Ovary (tissue), 9 donors: ENCODE results near the gene ATR. TPM values are rescaled to one million over a fixed set of nuclear protein-coding genes. Genes with fewer than 3 reads are reported as not detected.

Experiments used
- DNase-seq, 5 donors: peaks; one replicate each; pipeline ENCODE4 v3.0.0-alpha.2; 2019 to 2020
- H3K27ac ChIP-seq, 2 donors: fragments of 200-600 bp; one replicate each; pipeline versions ENCODE4 v1.5.1 to v1.8.0; 2019 to 2022
- H3K27me3 ChIP-seq: fragments of 200-600 bp; one replicate; pipeline ENCODE4 v1.8.0; 2022
- H3K36me3 ChIP-seq: fragments of 200-600 bp; sonication (generic); one replicate; pipeline ENCODE4 v1.5.1; 2019
- H3K4me1 ChIP-seq: one replicate; pipeline ENCODE4 v1.8.1; 2013; ENCODE audit warnings: mild to moderate bottlenecking, moderate library complexity; ENCODE audit not compliant: insufficient read depth
- H3K4me3 ChIP-seq: fragments of 200-600 bp; sonication (generic); one replicate; pipeline ENCODE4 v1.5.1; 2017
- H3K9me3 ChIP-seq, 2 donors: fragments of 200-600 bp in 1 of 2; sonication (generic) in 1 of 2; one replicate each; pipeline versions ENCODE4 v1.5.1 to v1.8.1; 2013 to 2019; ENCODE audit warnings: mild to moderate bottlenecking in 1 of 2, moderate library complexity in 1 of 2
- CTCF ChIP-seq, 3 donors: fragments of 450-650 bp in 2 of 3; fragments of 200-600 bp in 1 of 3; IDR thresholded peaks; one replicate each; pipeline versions ENCODE4 v1.5.1 to v1.8.0; 2016 to 2022; ENCODE audit warnings: antibody characterized with exemption in 3 of 3, mild to moderate bottlenecking in 1 of 3
- EP300 ChIP-seq: sonication (generic); formaldehyde crosslinking; IDR thresholded peaks from one replicate; pipeline ENCODE4 v1.6.1; 2017; ENCODE audit warnings: antibody characterized with exemption
- POLR2A ChIP-seq: fragments of 450-650 bp; IDR thresholded peaks from one replicate; pipeline ENCODE4 v1.6.1; 2017; ENCODE audit warnings: antibody characterized with exemption, mild to moderate bottlenecking, moderate library complexity
- WGBS, 3 donors: extraction: QIAGEN DNeasy Blood & Tissue Kit in 1 of 3; methylation state at CpG; one replicate each; pipeline versions ENCODE4 v1.1.5 to v1.1.7; 2013 to 2017; 5-methylcytosine and 5-hydroxymethylcytosine counted together
- intact Hi-C, 4 donors: fragments of 100-400 bp; cut with DNase I; formaldehyde crosslinking; loops; one replicate each; pipeline versions ENCODE4 v1.11.0 to v1.15.1; 2022 to 2023
- polyA plus RNA-seq, 2 donors: library from polyadenylated mRNA; stranded (reverse); fragments of 200-250 nt in 1 of 2; fragments of 350-450 nt in 1 of 2; fragmentation: Illumina TruSeq in 1 of 2; extraction: RNeasy Lipid Tissue Mini Kit (QIAGEN cat#74804) in 1 of 2; gene quantifications; one replicate each; pipeline ENCODE4 v1.2.3, GENCODE V29; 2013 to 2014
- total RNA-seq, 7 donors: library from RNA; depleted of rRNA in 2 of 7; stranded (reverse); fragments of >200 nt in 2 of 7; fragmentation: NEBNext Ultra II Directional in 3 of 7; extraction: Animal tissue kit (Norgen Biotek cat#: 25700) in 3 of 7; gene quantifications; one replicate each; pipeline versions ENCODE4 v1.1.0 to v1.2.4, GENCODE V29; 2016 to 2023
- donor health status: DM: no; HTN: no; CAD: no; lungs with moderate emphysema.
- donor health status: DM: no; HTN: no; CAD: no.
- donor health status: Bipolar disorder and iron deficiency.
- donor health status: DM: yes; HTN: yes; CAD: no.
- donor health status: DM: no; HTN: no; CAD: no.
- donor health status: DM: yes; HTN: yes; CAD: no.

The ATR gene
- total and polyA plus RNA-seq, 9 donors = 6.0 to 23.4 (median 17.3) TPM

GRCh38 chr3:142436951-142437585, 141.5 kb downstream of the ATR start:
- no peak for DNase-seq
- no peak overlapping the region for H3K4me3 ChIP-seq
- H3K36me3 ChIP-seq = no peaks in the 10 kb centered on the region
- no peaks in the 10 kb centered on the region for H3K27me3 ChIP-seq
- H3K27ac ChIP-seq = no peak overlapping the region
- no peak for TF ChIP-seq CTCF (IDR thresholded peaks at IDR 0.05)
- H3K4me1 ChIP-seq = no peaks in the 10 kb centered on the region
- H3K9me3 ChIP-seq = no peaks in the 10 kb centered on the region
- intact Hi-C loops = no loop called here

GRCh38 chr3:142434503-142434902, 144.0 kb downstream of the ATR start:
- H3K27ac ChIP-seq = no peak overlapping the region
- no peak overlapping the region for H3K4me3 ChIP-seq
- H3K4me1 ChIP-seq = no peaks in the 10 kb centered on the region
- no peaks in the 10 kb centered on the region for H3K27me3 ChIP-seq
- no peak for DNase-seq
- 56 to 70% (median 59%) methylated on average over 4 of the region's 4 CpGs for WGBS, 3 donors
- no peak for TF ChIP-seq EP300
- TF ChIP-seq POLR2A = no peak
- no peak for TF ChIP-seq CTCF (IDR thresholded peaks at IDR 0.05)
- H3K9me3 ChIP-seq = no peaks in the 10 kb centered on the region
- no peaks in the 10 kb centered on the region for H3K36me3 ChIP-seq
- intact Hi-C loops = no loop called here

- Histone ChIP-seq H3K27me3 (no peaks in the 10 kb centered on the region), H3K9me3 (no peaks in the 10 kb centered on the region), H3K4me1 (no peaks in the 10 kb centered on the region), H3K4me3 (no peak overlapping the region), H3K36me3 (no peaks in the 10 kb centered on the region), H3K27ac (no peak overlapping the region)
- WGBS, 3 donors = 46 to 62% (median 55%) methylated on average over 2 of the region's 2 CpGs
- no peak for DNase-seq
- TF ChIP-seq CTCF (IDR thresholded peaks at IDR 0.05) (no peak), EP300 (no peak), POLR2A (no peak)
- intact Hi-C loops = no loop called here
Measured at GRCh38 chr3:142433110-142433509, 145.4 kb downstream of the ATR start.

GRCh38 chr3:142429582-142429981, 149.0 kb downstream of the ATR start:
- DNase-seq = no peak
- TF ChIP-seq CTCF (IDR thresholded peaks at IDR 0.05) (no peak), POLR2A (no peak), EP300 (no peak)
- Histone ChIP-seq H3K9me3 (no peaks in the 10 kb centered on the region), H3K27ac (no peak overlapping the region), H3K4me1 (no peaks in the 10 kb centered on the region), H3K36me3 (no peaks in the 10 kb centered on the region), H3K4me3 (no peak overlapping the region), H3K27me3 (no peaks in the 10 kb centered on the region)
- intact Hi-C loops = no loop called here

GRCh38 chr3:142424754-142425153, 153.8 kb downstream of the ATR start:
- no peaks in the 10 kb centered on the region for H3K27me3 ChIP-seq
- intact Hi-C loops = no loop called here
- no peaks in the 10 kb centered on the region for H3K4me1 ChIP-seq
- no peak overlapping the region for H3K4me3 ChIP-seq
- H3K9me3 ChIP-seq = no peaks in the 10 kb centered on the region
- WGBS, 3 donors = 90 to 96% (median 95%) methylated on average over 1 of the region's 1 CpG
- no peak for DNase-seq
- TF ChIP-seq EP300 = no peak
- TF ChIP-seq POLR2A = no peak
- TF ChIP-seq CTCF (IDR thresholded peaks at IDR 0.05) = no peak
- no peak overlapping the region for H3K27ac ChIP-seq
- no peaks in the 10 kb centered on the region for H3K36me3 ChIP-seq
